ENCODE results near the gene HSBP1L1. TPM values are rescaled to one million over a fixed set of nuclear protein-coding genes. Genes with fewer than 3 reads are reported as not detected.

HSBP1L1 gene
- total RNA-seq, 2 experiments from 2014 or later = 14.2 to 14.8 TPM

DNA sequence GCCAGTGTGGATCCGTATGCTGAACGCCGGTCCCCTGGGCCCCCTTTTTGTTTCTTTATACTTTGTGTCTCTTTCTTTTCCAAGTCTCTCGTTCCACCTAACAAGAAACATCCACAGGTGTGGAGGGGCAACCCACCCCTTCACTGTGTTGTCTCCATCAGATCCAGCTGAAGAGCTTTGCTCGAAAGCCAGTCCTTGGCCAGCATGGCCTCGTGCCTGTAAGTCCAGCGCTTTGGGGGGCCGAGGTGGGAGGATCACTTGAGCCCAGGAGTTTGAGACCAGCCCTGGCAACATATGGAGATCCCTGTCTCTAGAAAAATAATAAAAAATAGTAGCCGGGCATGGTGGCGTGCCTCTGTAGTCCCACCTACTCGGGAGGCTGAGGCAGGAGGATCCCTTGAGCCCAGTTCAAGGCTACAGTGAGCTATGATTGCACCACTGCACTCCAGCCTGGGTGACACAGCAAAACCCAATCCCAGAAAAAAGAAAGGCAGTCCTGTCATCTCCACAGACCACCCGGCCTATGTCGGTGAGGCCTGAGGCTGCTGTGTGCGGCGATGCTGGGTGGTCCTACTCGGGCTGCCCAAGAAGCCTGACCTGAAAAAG lies 3.4 kb upstream of the HSBP1L1 start:
- peaks cover 2% of the 10 kb centered on the region for H3K36me3 Mint-ChIP-seq (ENCODE audit: low read depth)
- H3K4me3 Mint-ChIP-seq = no peak overlapping the region
- CTCF ChIA-PET = interaction anchor here (1.1 kb wide), 1 partner anchor 24 kb away, joined by 3 read pairs; no protein-coding TSS in a partner anchor
- no peaks in the 10 kb centered on the region for H3K27me3 Mint-ChIP-seq (ENCODE audit: low read depth)
- no peaks in the 10 kb centered on the region for H3K9me3 Mint-ChIP-seq
- H3K4me1 Mint-ChIP-seq (ENCODE audit: low read depth) = peaks cover 20% of the 10 kb centered on the region
- intact Hi-C loops (cut with micrococcal nuclease) = loop anchor here (5.0 kb wide), 1 partner anchor 164 kb away; the partner anchor contains the start of gene KCNG2
- DNase-seq = no peak
- H3K27ac Mint-ChIP-seq = no peak overlapping the region

DNA sequence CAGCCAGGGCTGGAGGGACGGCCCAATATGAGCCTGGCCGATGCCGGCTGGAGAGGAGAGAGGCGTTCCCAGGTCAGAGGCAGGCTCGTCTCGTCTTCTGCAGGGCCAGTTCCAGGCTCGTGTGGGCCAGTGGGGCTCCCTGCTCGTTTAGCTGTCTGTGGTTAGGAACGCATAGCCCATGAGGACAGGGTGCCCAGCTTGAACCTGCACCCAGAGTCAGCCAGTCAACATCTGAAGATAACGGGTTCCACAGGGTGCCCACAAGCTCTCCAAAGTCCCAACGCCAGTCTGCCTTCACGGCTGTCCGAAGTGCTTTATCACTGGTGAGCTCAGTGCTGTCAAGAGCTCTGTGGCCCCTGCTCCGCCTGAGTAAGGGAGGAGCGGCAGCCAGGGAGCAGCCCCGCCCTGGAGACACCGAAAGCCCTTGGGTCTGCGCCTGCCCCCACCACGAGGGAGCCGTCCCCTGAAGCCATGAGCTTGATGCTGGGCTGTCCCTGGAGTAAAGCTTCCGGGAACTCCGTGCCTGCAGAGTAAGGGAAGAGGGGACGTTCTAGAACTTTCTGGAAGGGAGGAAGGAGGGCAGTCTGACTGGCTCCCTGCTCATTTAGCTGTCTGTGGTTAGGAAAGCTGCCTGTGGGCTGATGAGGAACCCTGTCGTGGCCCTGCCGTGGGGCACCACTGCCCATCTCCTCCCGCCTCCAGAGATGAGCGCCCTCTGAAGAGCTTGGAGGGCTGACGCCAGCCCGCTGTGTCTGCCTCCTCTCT lies 2.7 kb upstream of the HSBP1L1 start:
- no peaks in the 10 kb centered on the region for H3K9me3 Mint-ChIP-seq
- no peaks in the 10 kb centered on the region for H3K27me3 Mint-ChIP-seq (ENCODE audit: low read depth)
- CTCF ChIA-PET = interaction anchor here (1.1 kb wide), 1 partner anchor 23 kb away, joined by 3 read pairs; no protein-coding TSS in a partner anchor
- peaks cover 20% of the 10 kb centered on the region for H3K4me1 Mint-ChIP-seq (ENCODE audit: low read depth)
- H3K4me3 Mint-ChIP-seq = no peak overlapping the region
- DNase-seq = no peak
- intact Hi-C loops (cut with micrococcal nuclease) = loop anchor here (5.0 kb wide), 1 partner anchor 164 kb away; the partner anchor contains the start of gene KCNG2
- no peak overlapping the region for H3K27ac Mint-ChIP-seq
- H3K36me3 Mint-ChIP-seq (ENCODE audit: low read depth) = peaks cover 2% of the 10 kb centered on the region

DNA sequence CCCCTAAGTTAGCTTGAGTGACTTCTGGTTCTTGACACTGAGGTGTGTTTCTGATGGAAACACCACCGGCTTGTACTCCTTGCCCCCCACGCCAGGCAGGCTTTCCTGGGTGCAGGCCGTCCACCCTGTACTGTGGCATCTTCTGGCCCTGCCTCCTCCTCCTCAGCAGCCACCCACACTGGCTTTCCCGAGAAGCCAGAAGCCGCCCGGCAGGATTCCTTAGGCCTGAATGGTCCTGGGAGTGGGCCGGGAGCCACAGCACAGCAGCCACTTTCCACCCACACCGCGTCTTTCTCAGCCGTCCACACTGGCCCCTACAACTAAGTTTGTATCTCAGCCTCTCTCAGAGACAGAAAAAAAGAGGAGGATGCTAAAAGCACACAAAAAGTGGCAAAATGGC lies 2.1 kb upstream of the HSBP1L1 start:
- intact Hi-C loops (cut with micrococcal nuclease) = loop anchor here (5.0 kb wide), 1 partner anchor 165 kb away; the partner anchor contains the start of gene KCNG2
- Mint-ChIP-seq H3K27ac (no peak overlapping the region), H3K4me1 (ENCODE audit: low read depth) (peaks cover 23% of the 10 kb centered on the region), H3K36me3 (ENCODE audit: low read depth) (peaks cover 2% of the 10 kb centered on the region), H3K4me3 (no peak overlapping the region), H3K9me3 (no peaks in the 10 kb centered on the region), H3K27me3 (ENCODE audit: low read depth) (no peaks in the 10 kb centered on the region)
- CTCF ChIA-PET = interaction anchor here (1.1 kb wide), 1 partner anchor 23 kb away, joined by 3 read pairs; no protein-coding TSS in a partner anchor
- DNase-seq = no peak

DNA sequence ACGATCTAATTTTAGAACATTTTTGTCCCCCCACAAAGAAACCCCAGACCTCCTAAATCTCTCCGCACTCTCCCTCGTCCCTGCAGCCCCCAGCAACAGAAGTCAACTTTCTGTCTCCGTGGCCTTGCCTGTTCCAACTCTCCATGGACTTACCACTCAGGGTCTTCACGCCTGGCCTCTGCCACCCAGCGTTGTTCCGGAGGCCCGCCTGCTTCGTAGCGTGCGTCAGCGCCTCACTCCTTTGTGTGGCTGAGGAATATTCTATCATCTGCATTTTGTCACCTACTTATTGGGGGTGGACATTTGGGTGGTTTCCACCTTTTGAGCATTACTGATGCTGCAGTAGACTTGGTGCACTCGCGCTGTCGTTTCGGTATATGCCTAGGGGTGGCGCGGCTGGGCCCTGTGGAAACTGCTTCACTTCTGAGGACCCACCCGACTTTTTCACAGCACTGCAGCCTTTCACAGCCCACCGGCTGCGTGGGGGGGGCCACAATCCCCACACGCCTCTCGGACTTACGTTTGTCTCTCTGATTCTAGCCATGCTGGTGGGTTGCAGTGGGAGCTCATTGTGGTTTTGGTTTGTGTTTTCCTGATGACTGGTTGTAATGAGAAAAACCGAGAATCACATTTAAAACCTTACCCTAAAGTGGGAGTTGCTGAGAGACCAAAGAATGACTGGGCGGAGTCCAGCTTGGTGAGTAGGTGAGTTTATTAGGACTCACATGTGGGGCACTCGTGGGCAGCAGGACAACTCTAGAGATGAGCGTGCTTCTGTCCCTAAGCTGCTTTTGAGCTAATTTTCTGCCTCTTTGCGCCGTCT lies 1.4 kb upstream of the HSBP1L1 start:
- Mint-ChIP-seq H3K4me1 (ENCODE audit: low read depth) (peaks cover 23% of the 10 kb centered on the region), H3K9me3 (no peaks in the 10 kb centered on the region), H3K36me3 (ENCODE audit: low read depth) (peaks cover 2% of the 10 kb centered on the region), H3K4me3 (no peak overlapping the region), H3K27ac (no peak overlapping the region), H3K27me3 (ENCODE audit: low read depth) (no peaks in the 10 kb centered on the region)
- DNase-seq = no peak
- CTCF ChIA-PET = no interaction called here
- intact Hi-C loops (cut with micrococcal nuclease) = loop anchor here (5.0 kb wide), 1 partner anchor 166 kb away; the partner anchor contains the start of gene KCNG2

DNA sequence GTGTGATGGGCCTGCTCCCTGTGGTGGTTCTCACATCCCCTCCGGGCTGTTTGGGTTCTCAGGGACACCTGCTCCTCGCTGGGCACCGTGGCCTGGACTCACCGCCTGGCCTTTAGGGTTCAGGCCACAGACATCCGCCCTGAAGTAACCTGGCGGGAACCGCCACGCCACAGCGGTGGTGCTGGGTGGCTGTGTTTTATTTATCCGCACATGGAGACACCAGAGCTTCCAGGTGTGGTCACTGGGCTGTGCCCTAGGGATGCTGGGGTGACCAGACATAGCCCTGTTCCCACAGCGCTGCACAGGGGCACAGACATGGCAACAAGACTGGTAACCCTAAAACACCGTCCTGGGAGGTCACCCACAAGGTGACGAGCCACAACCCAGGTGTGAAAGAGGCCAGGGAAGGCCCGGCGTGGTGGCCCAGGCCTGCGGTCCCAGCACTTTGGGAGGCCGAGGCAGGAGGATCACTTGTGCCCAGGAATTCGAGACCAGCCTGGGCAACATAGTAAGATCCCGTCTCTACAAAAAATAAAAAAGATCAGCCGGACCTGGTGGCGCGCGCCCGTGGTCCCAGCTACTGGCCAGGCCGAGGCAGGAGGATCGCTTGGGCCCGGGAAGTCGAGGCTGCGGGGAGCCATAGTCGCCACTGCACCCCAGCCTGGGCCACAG lies 649 bp upstream of the HSBP1L1 start:
- intact Hi-C loops (cut with micrococcal nuclease) = loop anchor here (1.0 to 5.0 kb wide), 3 partner anchors 12 to 285 kb away; partner anchors contain the start of genes CTDP1, KCNG2 and SLC66A2
- CTCF ChIA-PET = interaction anchor here (0.6 to 0.7 kb wide), 2 partner anchors 21 to 123 kb away, joined by 4 to 5 read pairs; no protein-coding TSS in a partner anchor
- DNase-seq = no peak
- no peaks in the 10 kb centered on the region for H3K9me3 Mint-ChIP-seq
- peak overlapping the region; percentile 43 for H3K4me3 Mint-ChIP-seq
- H3K4me1 Mint-ChIP-seq (ENCODE audit: low read depth) = peaks cover 23% of the 10 kb centered on the region
- no peak overlapping the region for H3K27ac Mint-ChIP-seq
- H3K36me3 Mint-ChIP-seq (ENCODE audit: low read depth) = peaks cover 2% of the 10 kb centered on the region
- H3K27me3 Mint-ChIP-seq (ENCODE audit: low read depth) = no peaks in the 10 kb centered on the region

DNA sequence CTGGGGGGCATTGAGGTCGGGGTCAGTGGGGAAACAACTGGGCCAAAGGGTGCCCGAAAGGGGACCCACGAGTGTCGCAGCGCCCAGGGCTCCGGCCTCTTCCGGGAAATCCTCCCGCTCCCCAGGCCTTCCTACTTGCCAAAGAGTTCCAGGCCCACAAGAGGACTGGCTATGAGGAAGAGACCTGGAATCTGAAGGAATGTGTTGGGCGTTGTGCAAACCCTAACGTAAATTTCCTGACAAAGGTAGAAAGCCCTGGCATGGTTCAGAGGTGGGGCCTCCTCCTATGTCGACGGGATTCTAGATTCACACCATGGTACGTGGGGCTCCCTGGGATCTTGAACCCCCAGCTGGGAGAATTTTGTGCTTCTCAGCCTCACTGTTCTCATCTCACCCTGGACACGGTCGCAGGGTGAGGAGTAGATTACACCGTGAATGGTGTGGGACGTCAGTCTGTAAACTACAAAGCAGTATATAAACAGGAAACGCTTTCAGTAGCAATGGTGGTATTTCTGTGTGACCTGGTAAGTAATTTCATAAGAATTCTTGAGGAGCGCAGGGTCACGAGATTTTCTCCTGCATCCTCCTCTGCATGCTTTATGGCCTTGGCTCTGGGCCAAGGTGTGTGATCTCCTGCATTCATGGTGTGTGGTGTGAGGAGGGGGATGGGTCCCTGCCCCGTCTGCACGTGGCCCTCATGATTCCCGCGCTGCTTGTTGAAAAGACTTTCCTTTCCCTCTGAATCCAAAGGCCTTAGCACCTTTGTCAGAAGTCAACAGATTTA lies 868 bp downstream of the HSBP1L1 start:
- CTCF ChIA-PET = interaction anchor here (1.0 kb wide), 1 partner anchor 24 kb away, joined by 3 read pairs; no protein-coding TSS in a partner anchor

DNA sequence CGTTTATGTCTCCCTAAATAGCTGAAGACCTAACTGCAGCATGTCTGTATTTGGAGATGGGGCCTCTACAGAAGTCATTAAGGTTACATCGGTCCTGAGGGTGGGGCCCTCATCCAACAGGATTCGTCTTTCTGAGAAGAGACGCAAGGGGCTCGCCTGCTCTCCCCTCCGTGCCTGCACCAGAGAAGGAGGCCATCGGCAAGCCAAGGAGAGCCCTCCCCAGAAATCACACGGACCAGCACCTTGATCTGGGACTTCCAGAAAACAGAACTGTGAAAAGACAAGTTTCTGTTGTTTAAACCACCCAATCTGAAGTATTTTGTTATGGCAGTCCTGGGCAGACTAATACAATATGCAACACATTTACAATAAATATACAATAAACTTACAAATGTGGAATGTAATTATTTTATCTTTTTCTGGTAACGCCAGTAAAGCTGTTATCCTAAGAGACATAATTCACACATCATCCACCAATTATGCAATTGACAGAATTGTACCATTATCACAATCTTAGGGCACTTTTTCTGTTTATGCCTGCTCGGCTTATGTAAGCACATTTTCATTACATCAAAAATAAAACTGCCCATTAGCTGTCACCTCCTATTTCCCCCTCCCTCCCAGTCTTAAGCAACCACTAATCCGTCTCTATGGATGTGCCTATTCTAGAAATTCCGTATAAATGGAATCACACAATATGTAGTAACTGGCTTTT lies 6.1 kb downstream of the HSBP1L1 start:
- CTCF ChIA-PET = no interaction called here
- Mint-ChIP-seq H3K27me3 (ENCODE audit: low read depth) (no peaks in the 10 kb centered on the region), H3K27ac (no peak overlapping the region), H3K9me3 (no peaks in the 10 kb centered on the region), H3K4me3 (no peak overlapping the region), H3K36me3 (ENCODE audit: low read depth) (peaks cover 35% of the 10 kb centered on the region), H3K4me1 (ENCODE audit: low read depth) (peaks cover 7% of the 10 kb centered on the region)
- intact Hi-C loops (cut with micrococcal nuclease) = no loop called here
- no peak for DNase-seq

More for the DNA sequence above, 868 bp downstream of the HSBP1L1 start:
- no peaks in the 10 kb centered on the region for H3K27me3 Mint-ChIP-seq (ENCODE audit: low read depth)
- intact Hi-C loops (cut with micrococcal nuclease) = loop anchor here (1.0 to 2.0 kb wide), 2 partner anchors 23 to 287 kb away; partner anchors contain the start of genes CTDP1 and TXNL4A
- H3K4me3 Mint-ChIP-seq = peak overlapping the region; percentile 71
- peaks cover 6% of the 10 kb centered on the region for H3K36me3 Mint-ChIP-seq (ENCODE audit: low read depth)
- peak overlapping the region; percentile 80 for H3K27ac Mint-ChIP-seq
- DNase-seq = peak; percentile 50
- H3K4me1 Mint-ChIP-seq (ENCODE audit: low read depth) = peaks cover 21% of the 10 kb centered on the region
- H3K9me3 Mint-ChIP-seq = no peaks in the 10 kb centered on the region

DNA sequence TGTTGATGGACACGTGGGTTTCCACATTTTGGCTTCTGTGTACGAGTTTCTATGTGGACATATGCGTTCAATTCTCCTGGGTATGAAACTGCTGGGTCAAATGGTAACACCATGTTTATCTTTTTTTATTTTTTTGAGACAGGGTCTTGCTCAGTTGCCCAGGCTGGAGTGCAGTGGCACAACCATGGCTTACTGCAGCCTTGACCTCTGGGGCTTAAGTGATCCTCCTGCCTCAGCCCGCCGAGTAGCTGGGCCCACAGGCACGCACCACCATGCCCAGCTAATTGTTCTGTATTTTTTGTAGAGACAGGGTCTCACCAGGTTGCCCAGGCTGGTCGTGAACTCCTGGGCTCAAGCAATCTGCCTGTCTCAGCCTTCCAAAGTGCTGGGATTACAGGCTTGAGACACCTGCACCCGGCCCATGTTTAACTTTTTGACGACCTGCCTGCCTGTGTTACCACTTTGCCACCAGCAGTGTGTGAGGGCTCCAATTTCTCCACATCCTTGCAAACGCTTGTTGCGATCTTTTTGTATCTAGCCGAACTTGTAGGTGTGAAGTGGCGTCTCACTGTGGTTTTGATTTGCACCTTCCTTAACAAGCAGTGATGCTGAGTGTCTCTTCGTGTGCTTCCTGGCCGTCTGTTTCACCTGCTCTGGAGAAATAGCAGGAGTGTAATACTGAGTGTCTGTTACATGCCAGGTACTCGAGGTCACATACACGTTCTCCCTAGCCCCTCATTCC lies 6.9 kb downstream of the HSBP1L1 start:
- Mint-ChIP-seq H3K27me3 (ENCODE audit: low read depth) (no peaks in the 10 kb centered on the region), H3K4me1 (ENCODE audit: low read depth) (peaks cover 6% of the 10 kb centered on the region), H3K4me3 (no peak overlapping the region), H3K9me3 (no peaks in the 10 kb centered on the region), H3K36me3 (ENCODE audit: low read depth) (peaks cover 38% of the 10 kb centered on the region), H3K27ac (no peak overlapping the region)
- CTCF ChIA-PET = no interaction called here
- intact Hi-C loops (cut with micrococcal nuclease) = no loop called here
- no peak for DNase-seq

DNA sequence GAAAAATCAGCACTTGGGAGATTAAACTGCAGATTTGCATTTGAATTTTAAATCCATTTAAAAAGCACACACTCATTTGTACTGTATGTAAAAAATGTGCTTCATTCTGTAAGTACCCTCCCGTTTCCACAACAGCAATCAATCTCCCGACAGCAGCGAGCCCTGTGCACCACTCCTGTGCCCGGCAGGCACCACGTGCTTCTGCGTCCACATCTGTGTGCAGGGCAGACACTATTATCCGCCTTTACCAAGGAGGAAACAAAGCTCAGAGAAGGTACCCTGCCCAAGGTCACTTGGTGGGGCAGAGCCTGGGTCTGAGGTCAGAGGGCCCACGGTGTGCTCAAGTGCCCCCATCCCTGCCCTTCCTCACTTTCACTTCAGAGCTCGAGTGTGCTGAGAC lies 7.5 kb downstream of the HSBP1L1 start:
- no peaks in the 10 kb centered on the region for H3K27me3 Mint-ChIP-seq (ENCODE audit: low read depth)
- H3K4me1 Mint-ChIP-seq (ENCODE audit: low read depth) = peaks cover 6% of the 10 kb centered on the region
- peak overlapping the region; percentile 68 for H3K27ac Mint-ChIP-seq
- peaks cover 38% of the 10 kb centered on the region for H3K36me3 Mint-ChIP-seq (ENCODE audit: low read depth)
- CTCF ChIA-PET = interaction anchor here (0.6 kb wide), 1 partner anchor 13 kb away, joined by 3 read pairs; no protein-coding TSS in a partner anchor
- no peak overlapping the region for H3K4me3 Mint-ChIP-seq
- no peak for DNase-seq
- no peaks in the 10 kb centered on the region for H3K9me3 Mint-ChIP-seq
- intact Hi-C loops (cut with micrococcal nuclease) = no loop called here

DNA sequence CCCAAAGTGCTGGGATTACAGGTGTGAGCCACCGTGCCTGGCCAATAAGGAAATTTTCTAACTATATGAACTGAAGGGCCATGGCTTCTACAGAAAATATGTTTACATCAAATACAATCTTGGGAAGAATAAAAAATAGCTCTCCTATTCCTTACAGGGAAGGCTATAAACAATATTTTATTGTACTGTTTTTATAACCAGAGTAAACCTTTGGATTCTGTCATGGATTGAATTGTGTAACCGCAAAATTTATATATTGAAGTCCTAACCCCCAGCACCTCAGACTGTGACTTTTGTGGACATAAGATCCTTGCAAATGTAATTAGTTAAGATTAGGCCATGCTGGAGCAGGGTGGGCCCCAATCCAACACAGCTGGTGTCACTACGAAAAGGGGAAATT lies 8.3 kb downstream of the HSBP1L1 start:
- CTCF ChIA-PET = interaction anchor here (0.6 kb wide), 1 partner anchor 12 kb away, joined by 3 read pairs; no protein-coding TSS in a partner anchor
- Mint-ChIP-seq H3K27me3 (ENCODE audit: low read depth) (no peaks in the 10 kb centered on the region), H3K36me3 (ENCODE audit: low read depth) (peaks cover 38% of the 10 kb centered on the region)

More for the DNA sequence above, 8.3 kb downstream of the HSBP1L1 start:
- Mint-ChIP-seq H3K4me1 (ENCODE audit: low read depth) (peaks cover 5% of the 10 kb centered on the region), H3K27ac (no peak overlapping the region), H3K9me3 (no peaks in the 10 kb centered on the region), H3K4me3 (no peak overlapping the region)
- no peak for DNase-seq
- intact Hi-C loops (cut with micrococcal nuclease) = no loop called here
